ENCODE results near the gene MRPS35. TPM values are rescaled to one million over a fixed set of nuclear protein-coding genes. Genes with fewer than 3 reads are reported as not detected.

The MRPS35 gene
- total RNA-seq, 1 experiment from 2014 or later: 115 TPM

Other genes with a start within 250 kb of the MRPS35 start
- gene PPFIBP1, start 186.6 kb upstream of the MRPS35 start, total RNA-seq (2014; rRNA removed; shearing (Covaris generic)): 77.7 and 96.9 TPM in 2 replicates
- 1.8 TPM in 1 of 2 replicates, not detected in the other for gene REP15, start 14.4 kb upstream of the MRPS35 start, total RNA-seq (2014; rRNA removed; shearing (Covaris generic))
- gene KLHL42, start 69.4 kb downstream of the MRPS35 start, total RNA-seq (2014; rRNA removed; shearing (Covaris generic)): 20.2 and 27.7 TPM in 2 replicates
- not detected in 2 replicates for gene MANSC4, start 69.4 kb downstream of the MRPS35 start, total RNA-seq (2014; rRNA removed; shearing (Covaris generic))

Data from Daoy (cell line).